NCI-H2171 (cell line): ENCODE results near the gene PAX5.

Experiments
- DNase-seq: peaks from one replicate; lab custom pipeline; 2025; lab: John Stamatoyannopoulos, UW

Gene PAX5

DNA sequence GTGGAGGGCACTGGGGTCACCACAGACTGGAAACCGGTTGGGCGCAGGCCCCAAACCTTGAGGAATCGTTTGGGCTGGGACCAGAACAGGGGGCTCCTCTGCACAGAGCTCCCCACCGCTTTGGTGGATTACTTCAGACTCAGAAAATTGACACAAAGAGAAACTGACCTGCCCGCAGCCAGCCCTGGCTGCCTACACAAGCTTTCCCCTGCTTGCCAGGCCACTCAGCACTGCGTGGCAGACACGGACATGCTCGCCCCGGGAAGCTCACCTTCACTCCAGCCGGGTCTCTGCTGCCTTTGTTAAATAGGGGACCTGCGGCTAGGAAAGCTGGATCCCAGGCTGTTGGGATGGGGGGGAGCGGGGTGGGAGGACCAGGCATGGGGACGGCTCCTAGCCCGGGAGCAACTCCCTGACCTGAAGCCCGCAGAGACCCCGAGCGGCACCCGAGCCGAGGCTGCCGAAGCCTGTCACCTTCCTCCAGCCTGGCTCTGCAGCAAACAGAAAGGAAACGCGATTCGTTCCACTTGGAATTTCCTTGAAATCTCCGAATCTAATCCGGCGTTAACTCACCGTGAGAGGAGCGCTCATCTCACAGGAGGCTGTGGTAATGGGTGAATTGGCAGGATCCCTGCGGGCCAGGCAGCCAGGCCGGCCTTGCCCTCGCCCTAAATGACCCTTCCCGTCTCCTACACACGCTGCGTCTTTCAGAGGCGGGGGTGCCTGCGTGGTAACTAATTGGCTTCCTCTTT lies 8.8 kb downstream of the PAX5 start:
- DNase-seq, result no peak

DNA sequence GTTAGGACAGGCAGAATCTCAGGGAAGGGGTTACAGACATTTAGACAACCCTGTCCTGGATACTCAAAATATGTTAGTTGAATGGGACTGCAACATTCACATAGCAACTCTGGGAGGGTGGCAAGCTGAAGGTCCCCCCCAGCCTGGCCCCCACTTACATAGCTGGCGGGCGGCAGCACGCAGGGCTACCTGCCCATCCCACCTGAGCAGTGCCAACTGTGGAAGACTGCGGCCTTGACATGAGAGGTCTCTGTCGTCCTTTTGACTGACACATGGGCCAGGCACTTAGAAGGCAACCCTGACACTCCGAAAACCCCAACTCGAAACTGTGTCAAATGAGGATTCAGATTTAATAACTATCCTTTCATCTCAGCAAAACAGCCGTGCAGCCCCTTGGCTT lies 16.5 kb downstream of the PAX5 start:
- DNase-seq, result no peak

DNA sequence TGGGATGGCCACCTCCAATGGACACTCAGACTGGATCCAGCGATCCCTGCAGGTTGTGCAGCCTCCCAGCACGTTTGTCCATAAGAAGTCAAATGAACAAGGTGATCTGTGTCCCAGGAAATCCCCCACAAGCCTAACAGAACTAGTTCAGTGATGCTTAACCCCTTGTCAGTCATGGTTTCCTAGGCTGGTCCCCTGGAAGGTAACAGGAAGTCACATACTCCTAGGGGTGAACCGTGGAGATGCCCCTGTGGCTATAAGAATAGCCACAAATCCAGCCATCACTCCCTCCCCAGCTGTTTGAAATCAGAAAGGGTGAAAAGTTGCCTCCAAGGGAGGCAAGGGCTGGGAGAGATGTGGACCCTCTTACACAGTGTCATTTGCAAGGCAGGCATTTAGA lies 22.5 kb downstream of the PAX5 start:
- no peak for DNase-seq

DNA sequence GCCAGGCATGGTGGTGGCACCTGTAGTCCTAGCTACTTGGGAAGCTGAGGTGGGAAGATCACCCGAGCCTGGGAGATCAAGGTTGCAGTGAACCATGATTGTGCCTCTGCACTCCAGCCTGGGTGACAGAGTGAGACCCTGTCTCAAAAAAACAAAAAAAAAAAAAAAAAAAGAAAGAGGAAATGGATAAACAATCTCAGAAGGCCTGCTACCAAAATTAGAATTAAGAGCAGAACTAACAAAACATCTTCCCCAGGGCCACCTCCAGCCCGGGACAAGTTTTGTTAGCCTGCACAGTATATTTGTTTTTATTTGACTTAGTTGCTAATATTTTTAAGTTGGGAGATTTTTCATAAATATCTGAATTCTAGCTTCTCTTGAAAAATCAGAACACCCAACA lies 23.1 kb downstream of the PAX5 start:
- DNase-seq, result no peak

DNA sequence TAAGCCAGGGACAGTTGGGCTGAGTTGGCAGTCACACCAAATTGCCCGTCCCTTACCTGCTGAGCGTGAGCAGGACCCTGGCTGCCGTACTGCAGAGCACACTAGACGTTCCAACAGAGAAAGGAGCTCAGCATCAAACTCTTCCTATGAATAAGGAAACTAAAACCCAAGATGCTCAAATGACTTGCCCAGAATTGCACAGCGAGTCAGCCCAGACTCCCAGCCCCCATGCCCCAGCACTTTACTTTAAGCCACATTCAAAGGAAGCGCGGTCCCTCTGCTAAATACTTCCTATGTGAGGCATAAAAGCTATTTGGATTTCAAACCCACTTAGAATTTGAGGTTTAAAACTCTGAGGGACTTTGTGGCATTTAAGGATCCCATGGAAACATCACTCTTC lies 23.9 kb downstream of the PAX5 start:
- no peak for DNase-seq

DNA sequence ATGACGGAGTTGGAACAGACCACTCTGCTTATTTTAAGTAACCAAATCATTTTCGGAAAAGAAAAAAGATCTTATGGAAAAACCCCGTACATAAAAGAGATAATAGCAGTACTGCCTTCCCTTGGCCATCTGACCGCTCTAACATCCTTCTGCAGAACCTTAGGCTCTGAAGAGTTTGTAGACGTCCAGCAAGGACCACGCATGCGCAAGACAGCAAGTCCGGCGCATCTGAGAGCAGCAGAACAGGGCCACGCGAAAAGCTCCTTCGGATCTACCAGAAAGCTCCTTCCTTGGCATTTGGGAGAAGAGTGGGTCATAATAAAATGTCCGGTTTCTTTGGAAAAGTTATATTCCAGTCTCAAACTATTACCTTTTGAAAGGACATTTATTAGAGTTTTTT lies 26.8 kb downstream of the PAX5 start:
- DNase-seq, result no peak

DNA sequence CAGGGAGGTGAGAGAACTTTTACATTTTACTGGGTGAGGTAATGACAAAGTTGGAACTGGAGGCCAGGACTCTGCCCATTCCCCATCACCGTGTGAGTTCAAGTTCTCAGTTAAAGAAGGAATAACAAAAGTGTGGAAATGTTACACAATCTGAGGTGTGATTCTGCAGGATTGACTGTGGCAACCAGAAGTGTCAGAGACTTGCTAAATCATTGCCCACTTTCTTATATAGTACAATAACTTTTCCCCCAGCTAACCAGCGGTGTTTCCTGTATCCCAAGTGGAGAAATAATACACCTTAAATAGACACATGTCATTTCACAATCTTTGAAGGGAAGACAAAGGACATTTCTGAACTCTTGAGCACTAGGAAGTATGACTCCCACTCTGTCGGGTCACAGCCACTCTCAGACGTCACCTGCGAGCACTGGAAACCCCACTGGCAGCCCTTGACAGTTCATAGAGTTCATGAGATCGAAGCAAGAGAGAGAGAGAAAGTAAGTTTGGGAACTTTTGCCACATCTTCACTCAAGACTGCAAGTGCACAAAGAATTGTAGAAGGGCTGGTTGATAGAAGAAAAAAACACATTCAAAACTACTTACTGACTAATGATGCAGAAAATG lies 28.4 kb downstream of the PAX5 start:
- no peak for DNase-seq

DNA sequence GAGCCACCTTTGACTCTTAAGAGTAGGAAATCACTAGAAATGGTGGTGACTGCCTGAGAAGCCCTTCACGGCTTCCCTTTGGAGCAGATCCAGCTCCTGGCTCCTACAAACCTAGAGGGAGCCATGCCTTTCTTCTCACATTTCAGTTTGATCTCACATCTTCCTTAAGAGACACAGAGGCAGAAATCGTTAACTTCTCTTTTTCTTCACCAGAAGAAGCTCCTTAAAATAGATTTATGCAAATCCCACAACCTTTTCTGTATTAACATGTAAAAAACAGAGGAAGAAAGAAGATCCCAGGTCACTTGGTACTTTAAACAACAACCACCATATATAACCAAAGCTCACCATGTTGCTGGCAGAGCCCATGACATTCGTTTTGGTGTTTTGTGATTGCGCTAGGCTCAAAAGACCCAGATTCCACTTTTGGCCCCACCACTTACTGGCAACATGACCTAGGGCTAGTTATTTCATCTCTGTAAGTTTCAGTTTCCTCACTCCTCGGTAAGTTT lies 29.6 kb downstream of the PAX5 start:
- no peak for DNase-seq

DNA sequence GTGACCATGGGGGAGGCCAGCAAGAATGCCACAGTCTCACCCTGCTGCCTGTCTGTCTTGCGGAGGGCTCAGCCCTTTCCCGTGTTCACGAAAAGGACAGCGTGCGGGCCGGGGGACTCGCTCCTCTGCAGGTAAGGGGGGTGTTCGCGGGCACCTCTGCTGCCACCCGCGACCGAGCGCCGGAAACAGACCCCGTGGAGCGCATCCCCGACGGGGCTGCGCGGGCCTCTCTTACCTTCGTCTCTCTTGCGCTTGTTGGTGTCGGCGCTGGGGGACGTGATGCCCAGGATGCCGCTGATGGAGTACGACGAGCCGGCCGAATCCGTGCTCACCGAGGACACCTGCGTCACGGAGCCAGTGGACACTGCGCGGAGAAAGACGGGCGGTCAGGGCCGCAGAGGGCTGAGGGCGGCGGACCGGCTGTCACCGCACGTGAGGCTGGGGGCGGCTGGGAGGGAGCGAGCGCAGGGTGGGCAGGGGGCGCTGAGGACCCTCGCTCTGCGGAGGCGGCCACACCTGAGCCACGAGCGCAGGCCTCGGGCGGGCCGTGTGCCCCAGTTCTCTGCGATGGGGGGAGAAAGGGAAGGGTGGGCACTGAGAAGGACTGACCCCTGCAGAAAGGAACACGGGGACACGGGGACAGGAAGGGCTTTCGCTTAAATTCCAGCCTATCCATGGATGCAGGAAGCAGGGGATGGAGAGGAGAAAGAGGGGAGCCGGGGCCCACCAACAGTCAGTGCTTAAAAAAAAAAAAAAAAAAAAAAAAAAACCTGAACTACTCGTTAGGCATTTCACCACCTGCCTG lies 31.5 kb downstream of the PAX5 start:
- no peak for DNase-seq

DNA sequence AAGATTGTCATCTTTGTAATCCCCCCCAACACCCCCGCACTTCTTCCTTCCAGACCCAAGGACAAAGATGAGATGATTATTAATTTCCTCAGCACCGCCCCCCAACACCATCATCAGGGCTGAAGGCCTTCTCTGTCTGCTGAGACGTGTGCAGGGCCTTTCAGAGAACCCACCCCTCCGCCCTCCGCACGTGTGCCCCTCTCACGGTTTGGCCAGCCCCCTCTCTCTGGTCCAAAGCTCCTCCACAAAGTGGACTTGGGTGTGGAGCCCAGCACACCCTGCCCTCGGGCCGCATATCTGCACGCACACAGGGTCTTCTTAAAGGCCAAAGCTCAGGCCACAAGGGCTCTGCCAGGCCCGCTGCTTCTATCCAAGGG lies 32.0 kb downstream of the PAX5 start:
- no peak for DNase-seq

DNA sequence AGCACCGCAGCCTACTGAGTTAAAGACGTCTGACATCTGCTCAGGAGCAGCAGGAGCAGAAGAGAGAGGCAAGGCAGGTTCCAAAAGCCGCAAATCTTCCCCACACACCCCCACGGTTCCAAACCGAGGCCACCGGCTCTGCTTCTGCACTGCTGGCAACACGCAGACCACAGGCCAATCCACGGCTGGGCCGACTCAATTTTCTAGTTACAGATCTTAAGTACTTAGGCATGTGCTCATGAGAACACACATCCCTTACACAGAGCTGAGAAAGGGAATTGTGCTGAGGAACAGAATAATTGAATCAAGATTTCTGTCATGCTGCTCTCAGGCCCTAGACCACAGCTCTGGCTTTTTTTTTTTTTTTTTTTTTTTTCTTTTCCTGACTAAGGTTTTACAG lies 32.6 kb downstream of the PAX5 start:
- no peak for DNase-seq

DNA sequence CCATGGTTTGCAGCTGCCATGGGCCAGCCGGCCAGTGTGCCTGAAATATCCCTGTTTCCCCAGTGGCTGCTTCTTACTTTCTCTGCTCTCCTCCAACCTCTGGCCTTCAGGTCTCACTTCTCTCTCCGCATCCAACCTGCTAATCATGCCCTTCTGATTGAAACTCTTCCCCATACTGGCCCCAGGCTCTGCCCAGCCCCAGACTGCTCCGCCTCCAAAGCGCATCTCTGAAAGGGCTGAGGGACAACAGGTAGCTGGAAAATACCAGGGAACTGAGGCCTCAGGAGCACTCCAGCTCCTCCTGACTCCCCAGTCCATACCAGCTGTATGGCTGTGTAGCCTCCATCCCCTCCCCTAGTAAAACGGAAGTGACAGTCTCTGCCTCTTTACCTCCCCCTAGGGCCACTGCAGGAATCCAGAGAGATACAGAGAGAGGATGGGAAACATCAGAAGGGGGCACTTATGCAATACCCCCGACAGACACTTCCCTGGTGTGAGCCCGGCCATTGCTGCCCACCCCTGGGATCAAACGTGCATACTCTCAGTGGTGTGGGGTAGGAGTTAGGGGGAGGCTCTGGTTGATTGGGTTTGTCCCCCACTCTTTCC lies 34.2 kb downstream of the PAX5 start:
- DNase-seq, result no peak

DNA sequence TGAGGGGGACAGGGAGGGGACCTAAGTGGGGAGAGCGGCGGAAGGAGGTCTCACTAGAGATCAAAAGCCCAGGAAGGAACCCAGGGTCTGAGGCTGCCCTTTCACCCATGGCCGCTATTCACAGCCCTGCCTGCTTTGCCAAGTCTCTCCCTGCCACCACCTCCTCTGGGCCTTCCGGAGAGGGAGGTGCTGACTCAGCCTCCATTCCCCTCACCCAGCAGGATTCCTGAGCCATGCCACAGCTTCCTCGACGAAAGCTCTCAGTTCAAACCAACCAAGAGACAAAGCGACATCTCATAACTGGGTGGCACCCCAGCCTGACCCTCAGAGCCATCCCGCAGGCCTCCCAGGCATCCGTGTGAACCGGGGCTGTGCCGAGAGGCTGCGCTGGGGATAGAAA lies 36.7 kb downstream of the PAX5 start:
- DNase-seq, result no peak

DNA sequence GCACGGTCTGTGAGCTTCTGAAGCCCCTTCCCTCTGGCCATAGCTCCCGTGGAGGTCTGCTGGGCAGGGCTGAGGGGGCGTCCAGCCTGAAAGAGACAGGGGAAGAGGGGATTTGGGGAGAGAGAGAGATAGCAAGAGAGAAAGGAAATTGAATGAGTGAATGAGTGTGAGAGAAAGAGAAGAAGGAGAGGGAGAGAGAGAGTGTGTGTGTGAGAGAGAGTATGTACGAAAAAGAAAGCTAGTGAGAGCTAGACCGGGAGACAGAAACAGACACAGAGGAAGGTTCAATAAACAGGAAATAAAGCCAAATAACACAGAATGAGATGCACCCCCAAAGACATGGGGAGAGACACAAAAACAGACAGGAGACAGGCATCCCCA lies 37.4 kb downstream of the PAX5 start:
- no peak for DNase-seq

DNA sequence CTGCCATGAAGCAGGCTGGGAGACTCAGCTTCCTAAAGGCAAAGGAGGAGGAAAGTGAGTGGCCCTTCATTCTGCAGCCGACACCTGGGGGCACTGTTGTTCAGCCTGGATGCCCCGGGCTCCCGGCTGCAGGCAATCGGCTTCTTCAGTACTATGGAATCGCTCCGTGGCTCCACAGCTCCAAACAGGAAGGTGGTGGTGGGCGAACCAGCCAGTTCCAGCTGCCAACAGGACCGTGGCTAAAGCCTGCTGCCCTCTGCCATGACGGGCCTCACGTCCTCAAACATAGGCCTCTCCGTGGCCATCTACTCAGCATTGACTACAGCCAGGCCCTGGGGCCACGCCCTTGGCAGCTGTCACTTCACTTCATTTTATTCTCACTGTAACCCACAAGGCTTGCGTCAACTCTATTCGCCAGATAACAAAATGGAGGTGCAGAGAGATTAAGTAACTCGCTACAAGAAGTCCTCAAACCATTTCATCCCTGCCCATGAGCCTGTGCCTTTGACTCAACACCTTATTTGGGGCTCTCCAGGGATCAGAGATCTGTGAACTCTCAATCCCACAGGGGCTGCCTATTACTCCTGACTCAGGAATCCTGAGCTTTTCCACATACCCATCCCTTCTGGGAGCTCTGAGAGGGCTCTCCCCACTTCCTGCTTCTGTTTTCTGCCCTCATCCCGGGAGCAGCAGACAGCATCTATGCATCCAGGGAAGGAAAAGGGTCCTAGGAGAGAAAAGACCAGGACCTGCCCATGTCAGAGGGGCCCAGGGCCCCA lies 38.0 kb downstream of the PAX5 start:
- no peak for DNase-seq

DNA sequence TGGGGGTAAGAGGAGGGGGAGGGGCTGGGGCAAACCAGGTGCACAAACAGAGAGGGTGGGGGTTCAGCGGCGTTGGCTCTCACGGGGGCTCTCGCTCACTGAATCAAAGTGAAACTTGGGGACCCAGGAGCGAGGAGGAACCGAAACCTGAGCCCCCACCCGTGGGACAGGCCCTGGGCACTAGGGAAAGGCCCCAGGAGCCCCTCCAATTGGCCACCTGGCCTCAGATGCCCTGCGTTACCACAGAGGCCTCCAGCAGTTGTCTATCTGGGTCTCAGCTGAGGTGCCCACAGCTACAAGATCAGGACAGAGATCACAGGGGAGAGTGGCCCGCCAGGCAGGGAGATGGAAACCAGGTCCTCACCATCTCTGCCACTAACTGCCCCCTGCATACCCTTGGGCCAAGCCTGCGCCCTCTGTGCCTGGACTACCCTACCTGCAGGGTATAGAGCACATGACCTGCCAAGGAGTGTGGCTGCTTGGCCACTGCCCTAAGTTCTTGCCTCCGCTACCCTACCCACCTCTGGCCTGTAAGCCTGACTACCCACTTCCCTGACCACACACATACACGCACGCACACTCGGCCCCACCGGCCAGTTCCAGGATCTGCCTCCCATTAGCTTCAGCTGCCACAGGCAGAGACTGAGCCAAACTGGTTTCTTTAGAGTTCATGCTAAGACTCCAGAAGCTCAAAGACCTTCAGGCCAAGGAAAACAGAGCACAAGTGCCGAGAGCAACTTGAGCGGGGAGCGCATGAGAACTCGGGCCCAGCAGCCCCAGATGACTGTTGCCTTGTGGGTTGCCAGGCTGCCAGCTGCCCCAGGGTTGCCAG lies 39.9 kb downstream of the PAX5 start:
- no peak for DNase-seq

DNA sequence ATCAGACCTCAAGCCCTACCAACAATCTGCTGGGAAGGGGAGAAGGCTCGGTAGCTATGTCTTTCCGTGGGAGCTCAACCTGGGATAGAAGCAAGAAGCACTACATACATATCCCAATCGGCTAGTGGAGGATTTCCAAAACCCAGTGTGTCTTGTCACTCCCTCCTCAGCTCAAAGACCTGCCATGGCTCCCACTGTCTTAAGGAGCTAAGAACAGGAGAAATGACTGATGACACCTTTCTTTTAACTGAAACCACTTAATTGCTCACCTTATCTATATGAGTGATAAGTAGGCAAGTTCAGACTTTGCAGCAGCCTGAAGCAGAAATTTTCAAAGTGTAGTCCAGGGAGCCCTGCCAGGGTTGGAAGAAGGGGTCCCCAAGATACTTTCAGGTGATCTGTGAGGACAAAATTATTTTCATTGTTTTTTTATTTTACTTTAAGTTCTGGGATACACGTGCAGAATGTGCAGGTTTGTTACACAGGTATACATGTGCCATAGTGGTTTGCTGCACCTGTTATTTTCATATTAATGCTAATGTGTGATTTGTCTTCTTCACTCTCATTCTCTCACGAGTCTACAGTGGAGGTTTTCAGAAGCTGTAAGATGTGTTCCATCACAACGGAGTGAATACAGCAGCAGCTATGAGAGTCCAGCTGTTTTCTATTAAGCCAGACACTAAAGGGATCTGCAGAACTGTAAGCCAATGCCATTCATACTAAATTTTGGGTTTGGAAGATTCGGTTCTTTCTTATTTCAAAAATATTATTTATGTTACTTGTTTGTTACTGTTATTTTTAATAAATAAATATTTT lies 41.4 kb downstream of the PAX5 start:
- DNase-seq, result no peak

DNA sequence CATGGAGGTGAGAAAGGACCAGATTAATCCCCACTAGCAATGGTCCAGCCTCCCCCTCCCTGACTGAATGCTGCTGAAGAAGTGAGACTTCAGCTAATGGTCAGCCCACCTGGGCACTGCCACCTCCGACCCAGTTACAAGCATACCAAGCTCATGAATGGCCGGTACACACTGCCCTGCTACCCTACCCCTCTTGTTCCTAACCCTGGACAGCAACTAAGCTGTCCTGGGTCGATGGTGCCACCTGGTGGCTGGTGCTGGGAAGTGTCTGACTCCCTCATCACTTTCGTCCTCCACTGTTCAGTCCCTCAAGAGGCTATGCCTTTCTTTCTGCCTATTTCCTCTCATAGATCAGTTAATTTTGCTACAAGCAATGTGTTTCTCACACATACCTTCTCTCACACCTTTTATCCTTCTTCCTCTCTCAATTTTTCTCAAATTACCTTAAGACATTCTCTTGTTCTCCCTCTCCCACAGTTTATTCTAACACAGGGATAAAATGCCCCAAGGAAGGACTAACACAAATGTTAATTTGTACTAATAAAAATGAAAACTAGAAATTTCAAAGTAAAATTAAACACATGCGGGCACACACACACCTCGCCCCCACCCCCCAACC lies 42.4 kb downstream of the PAX5 start:
- no peak for DNase-seq

DNA sequence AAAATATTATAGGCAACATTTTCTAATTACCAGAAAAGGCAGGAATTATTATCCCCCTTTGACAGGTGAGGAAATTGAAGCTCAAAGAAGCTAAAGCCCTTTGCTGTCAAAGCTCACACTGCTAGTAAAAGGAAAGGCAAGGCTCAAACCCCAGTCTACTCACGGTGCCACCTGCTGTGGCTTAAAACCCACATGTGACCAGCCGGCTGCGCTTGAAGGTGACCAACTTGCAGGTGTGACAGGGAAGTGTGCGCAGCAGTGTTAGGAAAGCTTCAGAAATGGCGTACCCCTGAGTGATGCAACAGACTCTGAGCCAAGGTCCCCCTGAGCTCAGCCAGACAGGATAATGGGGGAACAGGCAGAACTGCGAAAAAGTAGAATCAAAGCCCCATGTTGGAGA lies 45.2 kb downstream of the PAX5 start:
- no peak for DNase-seq

DNA sequence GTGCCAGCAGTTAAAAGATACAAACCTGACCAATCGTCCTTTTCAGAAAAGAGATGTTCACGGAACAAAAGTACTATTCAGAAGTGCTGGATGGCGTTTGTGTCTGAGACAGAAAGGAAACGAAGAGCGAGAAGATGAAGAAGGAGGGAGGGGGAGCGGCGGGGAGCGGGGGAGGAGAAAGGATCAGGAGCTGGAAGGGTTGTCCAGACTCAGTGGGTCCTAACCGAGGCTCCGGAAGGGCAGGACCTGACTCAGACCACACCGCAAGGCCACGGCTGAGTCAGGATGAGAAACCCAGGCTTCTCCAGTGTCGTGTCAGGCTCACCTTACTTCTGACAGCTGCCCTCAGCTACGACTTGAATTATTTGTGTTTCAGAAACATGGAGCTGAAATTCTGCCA lies 46.2 kb downstream of the PAX5 start:
- DNase-seq, result no peak
